GM19438 (cell line): ENCODE measurements around the gene GBA3.

Source experiments
- ATAC-seq: cut with Tn5 transposase; IDR thresholded peaks from one replicate; pipeline ENCODE4 v1.9.1; 2021; ENCODE audit warnings: low read depth; ENCODE audit not compliant: unreplicated experiment

The GBA3 gene

GRCh38 chr4:22689428-22689827 lies 3.3 kb upstream of the GBA3 start:
- no peak for ATAC-seq

GRCh38 chr4:22695029-22695428 lies 2.3 kb downstream of the GBA3 start:
- ATAC-seq = no peak

DNA sequence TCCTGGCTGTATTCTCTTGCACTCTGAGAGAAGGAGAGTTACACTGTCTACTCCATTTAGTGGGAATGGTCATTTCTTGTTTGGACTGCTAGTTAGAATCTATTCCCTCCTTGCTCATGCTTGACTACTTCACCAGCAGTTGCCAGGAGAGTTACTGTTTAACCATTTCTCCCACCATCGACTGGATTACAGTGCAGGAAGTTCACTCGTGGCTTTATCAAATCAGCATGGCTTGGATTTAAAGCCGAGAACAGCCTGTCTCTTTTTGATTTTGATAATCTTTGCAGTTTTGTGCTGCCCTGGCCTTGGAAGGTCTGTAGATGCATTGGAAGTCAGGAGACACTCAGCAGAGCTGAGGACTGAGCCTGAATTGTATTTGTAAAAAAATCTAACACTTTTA lies 3.2 kb downstream of the GBA3 start:
- ATAC-seq = no peak

- ATAC-seq = no peak
Measured at GRCh38 chr4:22703912-22704311, 11.2 kb downstream of the GBA3 start.

DNA sequence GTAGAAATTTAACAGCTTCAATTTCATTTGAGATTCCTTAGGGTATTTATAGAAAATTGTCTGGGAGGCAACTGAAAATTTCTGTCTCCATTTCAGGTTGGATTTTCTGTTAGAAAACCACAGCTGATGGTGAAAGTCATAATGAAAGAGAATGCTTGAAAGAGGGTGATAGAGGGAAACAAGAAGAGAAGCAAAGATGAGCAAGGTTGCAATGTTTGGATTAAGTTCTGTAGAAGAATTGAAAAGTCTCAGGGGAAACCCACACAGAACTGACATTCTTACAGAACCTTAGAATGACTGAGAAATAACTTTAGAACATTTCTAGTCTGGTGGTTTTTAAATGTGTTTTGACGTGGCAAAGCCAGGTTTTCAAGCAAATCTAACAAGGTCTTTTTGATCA lies 14.7 kb downstream of the GBA3 start:
- no peak for ATAC-seq

GRCh38 chr4:22708961-22709360 lies 16.2 kb downstream of the GBA3 start:
- no peak for ATAC-seq

DNA sequence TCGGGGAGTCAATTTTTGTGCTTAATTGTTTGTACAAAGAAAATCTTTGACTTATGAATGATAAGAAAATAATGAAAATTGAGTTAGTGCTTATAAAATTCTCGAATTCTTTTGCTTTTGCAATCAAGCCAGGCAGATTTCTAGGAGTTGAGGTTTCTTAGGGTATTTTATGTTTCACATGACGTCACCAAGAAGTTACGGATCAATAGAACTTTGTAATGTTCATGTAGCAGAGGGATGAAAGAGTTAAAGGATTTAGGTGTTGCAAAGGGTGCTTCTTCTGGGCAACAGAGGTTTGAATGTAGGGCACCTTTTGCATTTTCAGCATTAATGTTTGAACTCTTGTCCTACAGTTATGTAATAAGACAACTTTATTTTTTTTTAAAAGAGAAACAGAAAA lies 19.4 kb downstream of the GBA3 start:
- ATAC-seq = no peak

DNA sequence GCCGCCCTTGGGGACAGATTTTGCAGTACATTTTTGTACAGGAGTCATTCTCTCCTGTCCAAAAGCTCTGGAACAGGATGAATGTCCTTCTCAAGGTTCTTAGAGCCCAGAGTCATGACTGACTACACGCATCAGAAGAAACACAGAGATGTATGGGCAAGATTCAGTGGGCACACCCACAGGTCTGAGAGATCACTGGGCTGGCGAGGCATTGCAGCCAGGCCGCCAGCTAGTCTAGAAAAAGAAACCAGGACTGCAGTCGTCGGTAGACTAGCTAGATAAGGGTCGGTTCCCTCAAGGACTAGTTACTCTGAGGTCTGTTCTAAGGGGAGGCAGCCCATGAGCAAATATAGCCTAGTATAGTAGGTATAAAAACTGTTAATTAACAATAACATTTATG lies 19.8 kb downstream of the GBA3 start:
- no peak for ATAC-seq

DNA sequence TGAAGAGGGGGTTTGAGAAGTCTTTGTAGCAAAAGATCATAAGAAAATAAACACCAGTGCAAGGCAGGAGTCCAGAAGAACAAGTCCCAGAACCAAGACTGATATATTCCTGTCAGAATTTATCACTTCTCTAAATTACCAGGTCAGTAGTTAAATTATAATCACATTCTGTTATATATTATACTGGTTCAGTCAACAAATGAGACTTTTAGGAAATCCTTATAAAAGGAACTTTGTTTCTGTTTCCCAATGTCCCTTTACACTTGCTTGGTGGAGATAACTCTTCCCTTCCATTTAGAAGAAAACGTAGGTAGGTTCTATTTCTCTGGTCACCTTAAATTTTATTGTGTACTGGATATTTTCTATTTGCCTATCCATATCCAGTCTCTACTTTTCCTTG lies 21.1 kb downstream of the GBA3 start:
- ATAC-seq = no peak

GRCh38 chr4:22719218-22719617 lies 26.5 kb downstream of the GBA3 start:
- no peak for ATAC-seq

GRCh38 chr4:22720091-22720490 lies 27.4 kb downstream of the GBA3 start:
- no peak for ATAC-seq

DNA sequence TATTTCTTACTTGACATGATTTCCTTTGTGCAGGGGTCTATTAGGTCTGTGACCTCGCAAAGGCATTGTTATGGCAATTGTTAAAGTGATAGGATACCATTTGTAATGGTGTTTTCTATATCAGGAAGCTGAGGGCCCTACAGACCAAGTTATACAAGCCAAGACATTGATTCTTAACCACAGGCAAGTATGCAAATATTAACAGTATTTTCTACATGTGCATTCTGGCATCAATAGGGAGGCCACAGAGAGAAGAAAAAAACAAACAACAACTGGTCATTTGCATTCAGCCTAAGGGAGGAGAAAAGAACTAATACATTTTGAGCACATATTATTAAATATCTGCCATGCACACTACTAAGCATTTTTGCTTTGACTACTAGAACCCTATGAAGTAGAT lies 28.5 kb downstream of the GBA3 start:
- ATAC-seq = no peak

DNA sequence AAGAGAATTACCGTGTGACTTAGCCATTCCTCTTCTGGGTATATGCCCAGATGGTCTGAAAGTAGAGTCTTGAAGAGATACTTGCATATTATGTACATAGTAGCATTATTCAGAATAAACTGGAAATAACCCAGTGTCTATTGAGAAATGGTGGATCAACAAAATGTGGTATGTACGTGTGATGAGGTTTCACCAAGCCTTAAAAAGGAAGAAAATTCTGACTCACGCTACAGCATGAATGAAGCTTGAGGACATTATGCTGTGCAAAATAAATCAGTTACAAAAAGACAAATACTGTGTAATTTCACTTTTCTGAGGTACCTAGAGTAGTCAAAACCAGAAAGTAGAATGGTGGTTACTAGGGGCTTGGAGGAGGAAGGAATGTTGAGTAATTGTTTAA lies 37.3 kb downstream of the GBA3 start:
- no peak for ATAC-seq

- no peak for ATAC-seq
Measured at GRCh38 chr4:22733816-22734215, 41.1 kb downstream of the GBA3 start.

DNA sequence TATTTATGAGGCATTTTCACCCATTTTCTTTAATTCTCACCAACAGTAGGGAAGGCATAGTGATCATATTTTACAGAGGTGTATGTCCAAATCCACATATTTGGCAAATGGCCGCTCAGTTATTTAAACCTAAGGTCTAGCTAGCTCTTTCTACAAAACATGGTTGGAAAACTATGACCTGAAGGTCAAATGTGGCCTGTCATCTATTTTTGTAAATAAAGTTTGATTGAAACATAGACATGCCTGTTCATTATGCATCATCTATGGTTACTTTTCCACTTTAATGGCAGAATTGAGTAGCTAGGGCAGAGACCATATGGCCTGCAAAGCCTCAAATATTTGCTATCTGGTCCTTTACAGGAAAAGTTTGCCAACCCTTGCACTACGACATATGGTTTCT lies 44.2 kb downstream of the GBA3 start:
- no peak for ATAC-seq

DNA sequence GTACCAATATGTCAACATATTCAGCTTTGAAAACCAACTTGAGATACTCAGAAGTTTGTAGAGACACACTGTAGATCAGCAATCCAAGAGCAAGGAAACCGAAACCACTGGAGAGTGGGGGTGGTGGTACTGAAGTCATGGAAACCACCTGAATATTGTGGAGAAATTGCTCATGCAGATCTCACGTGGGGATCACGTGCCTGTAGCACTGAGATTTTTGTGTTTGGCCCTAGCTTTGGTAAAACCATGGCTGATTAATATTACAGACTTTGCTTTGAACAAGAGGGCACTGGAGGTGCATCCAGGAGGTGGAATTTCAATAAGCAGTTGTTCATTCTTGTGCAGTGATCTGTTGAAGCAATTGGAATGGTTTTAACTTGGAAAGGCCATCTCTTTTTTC lies 47.2 kb downstream of the GBA3 start:
- ATAC-seq = no peak

- no peak for ATAC-seq
Measured at GRCh38 chr4:22741744-22742143, 49.0 kb downstream of the GBA3 start.

DNA sequence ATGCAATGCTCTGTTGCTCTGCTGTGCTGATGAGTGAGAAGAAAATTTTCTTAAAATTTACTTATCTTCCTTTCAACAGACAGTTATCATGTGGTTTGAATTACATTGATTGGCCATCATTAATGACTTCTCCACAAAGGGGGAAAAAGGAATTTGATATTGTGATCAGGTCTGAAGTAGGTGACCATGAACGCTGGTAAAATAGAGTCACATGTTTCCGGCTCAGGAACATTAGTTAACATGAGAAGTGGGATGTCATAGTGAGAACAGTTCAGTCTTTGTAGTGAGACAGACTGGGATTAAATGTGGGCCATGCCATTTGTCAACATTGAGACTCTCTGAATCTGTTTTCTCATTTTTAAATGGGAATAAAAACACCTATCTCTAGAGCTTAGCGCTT lies 50.6 kb downstream of the GBA3 start:
- ATAC-seq = no peak

GRCh38 chr4:22744478-22745062 lies 51.8 kb downstream of the GBA3 start:
- no peak for ATAC-seq

- no peak for ATAC-seq
Measured at GRCh38 chr4:22745234-22745633, 52.5 kb downstream of the GBA3 start.

GRCh38 chr4:22754116-22754515 lies 61.4 kb downstream of the GBA3 start:
- no peak for ATAC-seq

DNA sequence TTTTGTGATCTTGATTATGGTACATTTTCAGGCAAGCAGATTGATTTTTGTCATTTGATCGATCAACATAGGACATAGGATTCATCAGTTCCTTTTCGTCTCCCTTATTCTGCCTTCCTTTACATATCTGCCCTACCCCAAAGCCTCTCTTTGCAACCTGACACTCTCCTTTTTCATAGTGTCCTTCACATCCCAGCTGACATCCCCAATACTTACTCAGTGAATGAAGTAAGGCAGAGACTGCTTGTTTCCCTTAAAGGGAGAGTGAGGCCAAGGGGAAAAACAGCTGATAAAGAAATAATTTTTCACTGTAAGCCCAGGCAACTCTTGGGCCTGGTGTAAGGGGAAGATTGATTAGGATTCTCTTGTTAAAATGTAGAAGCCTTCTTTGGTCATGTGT lies 69.8 kb downstream of the GBA3 start:
- no peak for ATAC-seq

DNA sequence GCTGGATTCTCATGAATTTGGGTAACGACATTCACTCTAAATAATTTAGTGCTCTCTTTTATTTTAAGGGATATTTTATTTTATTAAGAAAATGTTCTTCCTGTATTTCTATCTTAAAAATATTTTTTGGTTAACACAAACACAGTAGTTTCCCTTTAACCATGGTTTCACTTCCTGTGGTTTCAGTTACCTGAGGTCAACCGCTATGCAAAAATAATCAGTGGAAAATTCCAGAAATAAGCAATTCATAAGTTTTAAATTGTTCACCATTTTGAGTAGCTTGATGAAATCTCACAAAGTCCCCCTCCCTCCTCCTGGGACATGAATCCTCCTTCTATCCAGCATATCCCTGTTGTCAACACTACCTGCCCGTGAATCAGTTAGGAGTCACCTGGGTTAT lies 71.4 kb downstream of the GBA3 start:
- no peak for ATAC-seq
